IPS-15b (cell line): ENCODE results near the gene CDX2.

Experiments
- H3K27me3 ChIP-seq: one replicate; pipeline ENCODE4 v1.6.1; 2013; ENCODE audit warnings: low read length; ENCODE audit not compliant: control insufficient read depth, insufficient read depth
- H3K36me3 ChIP-seq: one replicate; pipeline ENCODE4 v1.6.1; 2013; ENCODE audit warnings: low read length; ENCODE audit not compliant: control insufficient read depth, insufficient read depth
- H3K4me1 ChIP-seq: one replicate; pipeline ENCODE4 v1.6.1; 2013; ENCODE audit warnings: mild to moderate bottlenecking, low read length; ENCODE audit not compliant: control insufficient read depth, insufficient read depth
- H3K4me3 ChIP-seq: one replicate; pipeline ENCODE4 v1.5.1; 2013; ENCODE audit warnings: low read depth, low read length
- H3K9ac ChIP-seq: one replicate; pipeline ENCODE4 v1.6.1; 2013; ENCODE audit warnings: low read depth, mild to moderate bottlenecking, low read length
- H3K9me3 ChIP-seq: one replicate; pipeline ENCODE4 v1.6.1; 2013; ENCODE audit warnings: mild to moderate bottlenecking, low read length; ENCODE audit not compliant: control insufficient read depth, insufficient read depth

The CDX2 gene

GRCh38 chr13:27997904-27998522 lies 28.9 kb upstream of the CDX2 start:
- Histone ChIP-seq H3K9ac (no peak overlapping the region), H3K36me3 (no peaks in the 10 kb centered on the region), H3K4me1 (peaks cover 8% of the 10 kb centered on the region), H3K9me3 (no peaks in the 10 kb centered on the region), H3K4me3 (no peak overlapping the region), H3K27me3 (no peaks in the 10 kb centered on the region)

GRCh38 chr13:27991881-27992280 lies 22.8 kb upstream of the CDX2 start:
- H3K36me3 ChIP-seq: no peaks in the 10 kb centered on the region
- H3K9ac ChIP-seq: no peak overlapping the region
- H3K27me3 ChIP-seq: peaks cover 16% of the 10 kb centered on the region
- H3K4me3 ChIP-seq: no peak overlapping the region
- no peaks in the 10 kb centered on the region for H3K4me1 ChIP-seq
- H3K9me3 ChIP-seq: no peaks in the 10 kb centered on the region

GRCh38 chr13:27988520-27988919 lies 19.4 kb upstream of the CDX2 start, which contains the start of gene URAD:
URAD (minus strand) TSS chr13:27988693; CDS start chr13:27988637, 56 bp downstream.
- Histone ChIP-seq H3K4me3 (no peak within 1 kb of the TSS), H3K27me3 (peaks cover 43% of the 10 kb centered on the region), H3K9me3 (no peaks in the 10 kb centered on the region)

GRCh38 chr13:27985600-27985999 lies 16.5 kb upstream of the CDX2 start:
- no peaks in the 10 kb centered on the region for H3K4me1 ChIP-seq
- peaks cover 72% of the 10 kb centered on the region for H3K27me3 ChIP-seq

More at GRCh38 chr13:27988520-27988919, 19.4 kb upstream of the CDX2 start, which contains the start of gene URAD:
- H3K9ac ChIP-seq: no peak within 1 kb of the TSS
- H3K4me1 ChIP-seq: no peaks in the 10 kb centered on the region
- H3K36me3 ChIP-seq: no peaks in the 10 kb centered on the region

GRCh38 chr13:27982361-27982760 lies 13.2 kb upstream of the CDX2 start:
- H3K36me3 ChIP-seq: no peaks in the 10 kb centered on the region
- no peaks in the 10 kb centered on the region for H3K4me1 ChIP-seq
- H3K27me3 ChIP-seq: peaks cover 93% of the 10 kb centered on the region
- H3K4me3 ChIP-seq: no peak overlapping the region
- no peak overlapping the region for H3K9ac ChIP-seq
- H3K9me3 ChIP-seq: no peaks in the 10 kb centered on the region

More at GRCh38 chr13:27985600-27985999, 16.5 kb upstream of the CDX2 start:
- Histone ChIP-seq H3K9me3 (no peaks in the 10 kb centered on the region), H3K4me3 (no peak overlapping the region), H3K36me3 (no peaks in the 10 kb centered on the region), H3K9ac (no peak overlapping the region)

GRCh38 chr13:27981006-27981708 lies 12.0 kb upstream of the CDX2 start:
- Histone ChIP-seq H3K4me3 (peak overlapping the region; percentile 26), H3K27me3 (peaks cover 94% of the 10 kb centered on the region), H3K9ac (no peak overlapping the region), H3K36me3 (no peaks in the 10 kb centered on the region), H3K4me1 (no peaks in the 10 kb centered on the region), H3K9me3 (no peaks in the 10 kb centered on the region)

- Histone ChIP-seq H3K4me3 (peak overlapping the region; percentile 26), H3K9ac (no peak overlapping the region), H3K9me3 (no peaks in the 10 kb centered on the region), H3K4me1 (no peaks in the 10 kb centered on the region), H3K27me3 (peaks cover 94% of the 10 kb centered on the region), H3K36me3 (no peaks in the 10 kb centered on the region)
Observed at GRCh38 chr13:27980280-27980998, 11.3 kb upstream of the CDX2 start.

GRCh38 chr13:27979765-27980279 lies 10.7 kb upstream of the CDX2 start:
- peaks cover 94% of the 10 kb centered on the region for H3K27me3 ChIP-seq
- H3K4me1 ChIP-seq: no peaks in the 10 kb centered on the region
- peak overlapping the region; percentile 22 for H3K4me3 ChIP-seq
- H3K9me3 ChIP-seq: no peaks in the 10 kb centered on the region
- H3K36me3 ChIP-seq: no peaks in the 10 kb centered on the region
- no peak overlapping the region for H3K9ac ChIP-seq

GRCh38 chr13:27979001-27979643 lies 10.0 kb upstream of the CDX2 start:
- Histone ChIP-seq H3K36me3 (no peaks in the 10 kb centered on the region), H3K9ac (no peak overlapping the region), H3K4me3 (peak overlapping the region; percentile 13), H3K27me3 (peaks cover 100% of the 10 kb centered on the region), H3K9me3 (no peaks in the 10 kb centered on the region), H3K4me1 (no peaks in the 10 kb centered on the region)

- Histone ChIP-seq H3K9ac (no peak overlapping the region), H3K36me3 (no peaks in the 10 kb centered on the region), H3K9me3 (no peaks in the 10 kb centered on the region), H3K27me3 (peaks cover 100% of the 10 kb centered on the region), H3K4me3 (peak overlapping the region; percentile 22), H3K4me1 (no peaks in the 10 kb centered on the region)
Observed at GRCh38 chr13:27978301-27978968, 9.3 kb upstream of the CDX2 start.
